HG03460 (cell line): ENCODE data around the gene TAS1R1.

Experiments used
- ATAC-seq: cut with Tn5 transposase; IDR thresholded peaks from one replicate; pipeline ENCODE4 v1.9.1; 2021; ENCODE audit not compliant: unreplicated experiment

TAS1R1 gene

DNA sequence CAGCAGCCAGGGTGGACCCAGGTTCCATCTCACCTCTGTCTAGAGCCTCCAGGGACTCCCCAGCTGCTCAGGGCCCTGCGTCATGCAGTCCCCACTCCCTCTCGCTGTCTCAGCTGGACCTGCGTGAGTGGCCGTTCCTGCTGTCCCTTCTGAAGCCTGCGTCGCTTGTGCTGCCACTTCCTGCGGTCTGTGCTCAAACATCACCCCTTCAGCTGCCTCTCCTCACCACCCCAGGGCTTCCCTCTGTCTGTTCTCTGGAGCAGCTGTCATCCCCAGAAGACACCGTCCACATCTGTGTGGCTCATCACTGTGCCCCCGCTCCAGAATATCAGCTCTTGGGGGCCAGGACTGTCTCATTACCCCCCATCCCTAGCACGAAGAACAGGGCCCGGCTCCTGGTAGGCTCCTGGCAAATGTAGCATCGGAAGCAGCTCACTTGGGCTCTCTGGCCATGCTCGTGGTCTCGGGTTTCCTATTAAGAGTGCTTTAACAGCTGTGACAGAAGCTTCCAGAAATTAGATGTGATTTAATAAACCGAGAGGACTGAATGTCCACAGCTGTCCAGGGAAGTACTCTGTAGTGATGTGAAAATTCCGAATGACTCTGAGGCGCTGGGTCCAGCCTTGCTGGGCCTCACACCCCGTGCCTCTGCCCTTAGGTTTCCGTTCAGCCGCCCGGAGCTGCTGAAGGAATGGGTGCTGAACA is 72.9 kb downstream of the TAS1R1 start:
- no peak for ATAC-seq

DNA sequence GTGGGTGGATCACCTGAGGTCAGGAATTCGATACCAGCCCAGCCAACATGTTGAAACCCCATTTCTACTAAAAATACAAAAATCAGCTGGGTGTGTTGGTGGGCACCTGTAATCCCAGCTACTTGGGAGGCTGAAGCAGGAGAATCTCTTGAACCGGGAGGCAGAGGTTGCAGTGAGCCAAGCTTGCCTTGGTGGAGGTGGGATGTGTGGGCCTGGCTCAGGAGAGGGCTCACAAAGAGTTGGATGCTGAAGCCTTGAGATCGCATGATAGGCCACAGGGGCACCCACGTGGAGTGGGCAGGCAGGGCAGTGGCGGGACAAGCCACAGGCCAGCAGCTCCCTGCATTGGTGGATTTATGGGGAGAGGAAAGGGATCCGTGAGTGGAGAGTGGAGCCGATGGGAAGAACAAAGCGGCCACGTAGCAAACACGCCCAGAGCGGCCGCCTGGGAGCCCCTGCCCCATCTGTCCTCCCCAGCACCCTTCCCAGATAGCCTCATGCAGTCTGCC is 73.9 kb downstream of the TAS1R1 start:
- no peak for ATAC-seq
